K562 (cell line): Measurements from ENCODE around the gene PNMA8B. TPM values are rescaled to one million over a fixed set of nuclear protein-coding genes. Genes with fewer than 3 reads are reported as not detected.

Experiments used
- ATAC-seq: fragments of 200-7000 bp; cut with Tn5 transposase; 3 replicates; pipeline ENCODE4 v1.9.1; 2020; ENCODE audit warnings: moderate library complexity
- BruUV-seq: library from RNA; stranded (reverse); fragments of 400-500 nt; replicated peaks from 2 replicates; lab custom pipeline; 2021; lab: Mats Ljungman, UMichigan
- CTCF ChIA-PET: fragments of 300-600 bp; formaldehyde crosslinking; extraction: SDS; loops from one replicate; lab custom pipeline; 2021; ENCODE audit warnings: low intra/inter-chr PET ratio; lab: Yijun Ruan, JAX
- POLR2A ChIA-PET: fragments of 300-600, 350-650 bp; sonication (Branson Sonifier 250); formaldehyde crosslinking; extraction: SDS; loops from one replicate; lab custom pipeline; 2021; ENCODE audit warnings: antibody characterized with exemption, inconsistent platforms; lab: Yijun Ruan, JAX
- DNase-seq, 4 experiments: peaks; one replicate each; pipeline versions ENCODE4 v3.0.0 to v3.0.0-alpha.2; 2011 to 2018; ENCODE audit warnings: low spot score in 3 of 4, mixed read lengths in 3 of 4; ENCODE audit errors: extremely low read depth in 1 of 4
- FAIRE-seq: peaks from 2 replicates; lab custom pipeline; 2011; peaks lifted over from hg19 to GRCh38; lab: Jason Lieb, UNC
- H2AFZ ChIP-seq: 2 replicates; pipeline ENCODE4 v1.6.0; 2011; ENCODE audit warnings: low read depth, low read length, control low read depth, inconsistent platforms
- H3K27ac ChIP-seq: fragments of 200-600 bp; 3 replicates; pipeline ENCODE4 v1.8.0; 2011; ENCODE audit warnings: low read depth, mild to moderate bottlenecking, control low read depth, inconsistent platforms, low read length, moderate library complexity, mixed read lengths; ENCODE audit errors: extremely low read depth
- H3K27me3 ChIP-seq, 2 experiments: fragments of 300-600 bp in 1 of 2; 2 replicates in 1 of 2; 3 replicates in 1 of 2; pipeline versions ENCODE4 v1.6.0 to v1.8.0; 2011; ENCODE audit warnings: inconsistent platforms in 2 of 2, low read length in 2 of 2, mild to moderate bottlenecking in 1 of 2, mixed read lengths in 1 of 2, moderate library complexity in 1 of 2; ENCODE audit not compliant: control insufficient read depth in 2 of 2, insufficient read depth in 2 of 2
- H3K36me3 ChIP-seq: fragments of 300-600 bp; 3 replicates; pipeline ENCODE4 v1.8.0; 2011; ENCODE audit warnings: mild to moderate bottlenecking, low read length, inconsistent platforms; ENCODE audit not compliant: control insufficient read depth, insufficient read depth
- H3K4me1 ChIP-seq, 2 experiments: fragments of 200-600 bp in 1 of 2; replicated peaks in 1 of 2; 2 replicates in 1 of 2; 3 replicates in 1 of 2; pipeline versions ENCODE4 v1.5.1 to v1.8.0; 2011; ENCODE audit warnings: inconsistent platforms in 2 of 2, low read length in 2 of 2, mild to moderate bottlenecking in 1 of 2, mixed read lengths in 1 of 2, moderate library complexity in 1 of 2; ENCODE audit not compliant: control insufficient read depth in 2 of 2, insufficient read depth in 2 of 2
- H3K4me2 ChIP-seq: 2 replicates; pipeline ENCODE4 v1.6.1; 2011; ENCODE audit warnings: low read length, control low read depth, inconsistent platforms, mixed read lengths; ENCODE audit not compliant: insufficient read depth
- H3K4me3 ChIP-seq: fragments of 200-600 bp; sonication (generic), shearing (Covaris generic); 2 replicates; pipeline ENCODE4 v1.5.1; 2016; ENCODE audit warnings: control low read depth, inconsistent platforms
- H3K79me2 ChIP-seq: fragments of 200-600 bp; 3 replicates; pipeline ENCODE4 v1.8.0; 2011; ENCODE audit warnings: low read length, inconsistent platforms; ENCODE audit not compliant: control insufficient read depth, insufficient read depth
- H3K9ac ChIP-seq, 2 experiments: 2 replicates each; pipeline versions ENCODE4 v1.6.0 to v1.6.1; 2011; ENCODE audit warnings: low read depth in 2 of 2, low read length in 2 of 2, control low read depth in 1 of 2, inconsistent platforms in 1 of 2, mild to moderate bottlenecking in 1 of 2, mixed read lengths in 1 of 2; ENCODE audit not compliant: insufficient read depth in 1 of 2
- H3K9me1 ChIP-seq: one replicate; pipeline ENCODE4 v1.6.0; 2011; ENCODE audit warnings: inconsistent platforms, mild to moderate bottlenecking, low read length, moderate library complexity; ENCODE audit not compliant: control insufficient read depth, insufficient read depth
- H3K9me3 ChIP-seq: replicated peaks from 2 replicates; pipeline ENCODE4 v1.5.1; 2011; ENCODE audit warnings: low read depth, low read length, inconsistent platforms; ENCODE audit not compliant: control insufficient read depth, insufficient read depth
- H4K20me1 ChIP-seq: replicated peaks from 2 replicates; pipeline ENCODE4 v1.6.1; 2011; ENCODE audit warnings: low read length, inconsistent platforms, mixed read lengths; ENCODE audit not compliant: control insufficient read depth, insufficient read depth
- ARID4B ChIP-seq: sonication (generic); formaldehyde crosslinking; IDR thresholded peaks from 2 replicates; pipeline ENCODE4 v1.8.0; 2022; ENCODE audit warnings: mild to moderate bottlenecking, missing genetic modification reagents
- CBX8 ChIP-seq: fragments of 200-600 bp; sonication (generic); IDR thresholded peaks from 2 replicates; pipeline ENCODE4 v1.6.1; 2012; ENCODE audit warnings: borderline replicate concordance, mixed run types, low read depth, mild to moderate bottlenecking, moderate library complexity, mixed read lengths, low read length, control low read depth, inconsistent platforms; ENCODE audit not compliant: poor library complexity, severe bottlenecking; ENCODE audit errors: extremely low read depth
- ILK ChIP-seq: fragments of 450-650 bp; IDR thresholded peaks from 2 replicates; pipeline ENCODE4 v1.6.1; 2016; ENCODE audit warnings: missing genetic modification characterization, low read depth, mild to moderate bottlenecking, missing compliant biosample characterization, moderate library complexity, borderline replicate concordance
- NCOA1 ChIP-seq: fragments of 450-650 bp; IDR thresholded peaks from 2 replicates; pipeline ENCODE4 v1.6.1; 2016; ENCODE audit warnings: low read depth
- NCOA4 ChIP-seq: fragments of 450-650 bp; IDR thresholded peaks from 2 replicates; pipeline ENCODE4 v1.6.1; 2018; ENCODE audit warnings: mild to moderate bottlenecking; ENCODE audit not compliant: partially characterized antibody
- RERE ChIP-seq: sonication (generic); formaldehyde crosslinking; IDR thresholded peaks from 2 replicates; pipeline ENCODE4 v1.8.0; 2023; ENCODE audit warnings: missing genetic modification reagents, mild to moderate bottlenecking, borderline replicate concordance
- SP1 ChIP-seq: sonication (generic); formaldehyde crosslinking; IDR thresholded peaks from 2 replicates; pipeline ENCODE4 v1.8.1; 2022; ENCODE audit warnings: mild to moderate bottlenecking, missing genetic modification reagents
- ZNF184 ChIP-seq: sonication (generic); formaldehyde crosslinking; IDR thresholded peaks from 2 replicates; pipeline ENCODE4 v1.5.0; 2020; ENCODE audit warnings: missing genetic modification reagents
- WGBS: fragments of 100-300 bp; shearing (Covaris generic); methylation state at CpG from one replicate; pipeline ENCODE4 v1.1.6; 2016; ENCODE audit warnings: low coverage, mixed read lengths; ENCODE audit not compliant: insufficient coverage; ENCODE audit errors: missing lambda C conversion rate; 5-methylcytosine and 5-hydroxymethylcytosine counted together
- in situ Hi-C: fragments of 300-500 bp; cut with MboI; formaldehyde crosslinking; loops from 4 replicates; pipeline ENCODE4 v1.15.0; 2018; ENCODE audit warnings: inconsistent platforms, mixed read lengths
- intact Hi-C: fragments of 100-400 bp; cut with micrococcal nuclease; formaldehyde crosslinking; loops from 2 replicates; pipeline ENCODE4 v1.14.2; 2022
- polyA plus RNA-seq, 8 experiments: library from polyadenylated mRNA; depleted of rRNA in 4 of 8; stranded (reverse) in 5 of 8; unstranded in 3 of 8; fragments of >200 nt; fragmentation: Nextera tagmentation in 2 of 8; fragmentation: Illumina TruSeq in 1 of 8; extraction: Ambion mirVana in 2 of 8; extraction: Trizol in 1 of 8; gene quantifications; 2 replicates each; pipeline versions ENCODE4 v1.2.1 to v1.2.3, GENCODE V29; 2011 to 2014; ENCODE audit warnings: inconsistent platforms in 1 of 8, missing spikeins in 1 of 8
- total RNA-seq, 7 experiments: library from RNA; depleted of rRNA in 6 of 7; stranded (reverse); fragments of >200 nt in 6 of 7; fragmentation: Illumina TruSeq in 2 of 7; extraction: Trizol in 2 of 7; gene quantifications; 2 replicates each; pipeline versions ENCODE4 v1.2.1 to v1.2.3, GENCODE V29; 2011 to 2021; ENCODE audit warnings: low replicate concordance in 1 of 7

Gene PNMA8B
- total and polyA plus RNA-seq, 9 of the 15 experiments (the other 6 are each of a cell fraction or from before 2014, with no cell fraction given), result not detected

DNA sequence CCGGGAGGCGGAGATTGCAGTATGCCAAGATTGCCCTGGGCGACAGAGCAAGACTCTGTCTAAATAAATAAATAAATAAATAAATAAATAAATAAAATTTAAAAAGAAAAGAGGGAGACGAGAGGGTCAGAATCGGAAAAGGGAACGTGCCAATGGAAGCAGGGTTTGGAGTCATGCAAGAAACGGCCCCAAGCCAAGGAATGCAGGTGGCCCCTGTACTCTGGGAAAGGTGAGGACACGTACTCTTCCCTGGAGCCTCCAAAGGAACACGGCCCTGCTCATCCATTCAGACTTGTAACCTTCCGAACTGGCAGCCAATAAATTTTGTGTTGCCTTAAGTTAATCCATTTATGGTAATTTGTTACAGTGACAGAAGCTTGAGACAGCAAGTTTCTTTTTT, 47.1 kb downstream of the PNMA8B start (continued):
- TF ChIP-seq ARID4B (no peak), NCOA1 (no peak)

DNA sequence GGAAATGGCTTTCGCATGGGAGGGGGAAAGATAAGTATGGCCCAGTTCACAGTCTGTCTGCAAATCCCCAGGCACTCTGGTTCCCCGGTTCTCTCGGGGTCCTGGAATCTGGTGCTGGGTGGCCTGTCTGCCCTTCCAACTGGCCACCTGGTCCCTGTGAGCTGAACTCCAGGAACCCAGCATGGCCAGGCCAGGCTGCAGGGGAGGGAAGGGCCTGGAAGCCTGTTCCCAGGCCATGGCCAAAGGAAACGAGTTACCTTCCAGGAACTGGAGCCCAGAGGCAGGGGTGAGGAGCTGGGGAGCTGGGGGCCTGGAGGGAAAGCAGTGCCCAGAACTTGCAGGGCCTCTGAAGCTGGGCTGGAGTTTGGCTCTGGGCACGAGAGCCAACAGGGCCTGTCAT, 47.8 kb downstream of the PNMA8B start:
- DNase-seq, result no peak
- Histone ChIP-seq H3K27ac (no peak overlapping the region), H3K9me3 (peaks cover 2% of the 10 kb centered on the region), H3K4me1 (no peaks in the 10 kb centered on the region), H3K4me2 (no peak overlapping the region), H3K79me2 (no peaks in the 10 kb centered on the region)
- BruUV-seq, result no TSS peak
- 3% methylated on average over 3 of the region's 5 CpGs for WGBS
- intact Hi-C loops, result no loop called here
- no peak for TF ChIP-seq RERE
- TF ChIP-seq SP1 (CRISPR knock-in tag), result no peak
- TF ChIP-seq ILK (tag), result no peak
- no peak for TF ChIP-seq ZNF184 (CRISPR knock-in tag)
- TF ChIP-seq CBX8, result no peak
- no peak for TF ChIP-seq NCOA4
- TF ChIP-seq, all 486 proteins: peak for 0
- Histone ChIP-seq H2AFZ (no peak overlapping the region), H3K9ac (0 out of 4 replicates have a peak overlapping the region, but pooled peaks of 1 of the 2 experiments have one; percentile 5), H3K4me3 (no peak overlapping the region), H3K9me1 (no peaks in the 10 kb centered on the region), H4K20me1 (no peaks in the 10 kb centered on the region), H3K36me3 (no peaks in the 10 kb centered on the region), H3K27me3 (peaks cover 18 to 29% of the 10 kb centered on the region in 2 experiments)
- POLR2A ChIA-PET, result interaction anchor here (0.7 kb wide), 1 partner anchor 137 kb away, joined by 3 read pairs; no protein-coding TSS in a partner anchor
- no peak for ATAC-seq
- in situ Hi-C loops, result no loop called here
- CTCF ChIA-PET, result no interaction called here
- no peak for FAIRE-seq
